ENCODE results near the gene PLD5. TPM values are rescaled to one million over a fixed set of nuclear protein-coding genes. Genes with fewer than 3 reads are reported as not detected.

Gene PLD5
- total and polyA plus RNA-seq, 4 donors = under 0.01 to 0.17 (median 0.05) TPM; not detected in 1

- TF ChIP-seq, protein P1, sequence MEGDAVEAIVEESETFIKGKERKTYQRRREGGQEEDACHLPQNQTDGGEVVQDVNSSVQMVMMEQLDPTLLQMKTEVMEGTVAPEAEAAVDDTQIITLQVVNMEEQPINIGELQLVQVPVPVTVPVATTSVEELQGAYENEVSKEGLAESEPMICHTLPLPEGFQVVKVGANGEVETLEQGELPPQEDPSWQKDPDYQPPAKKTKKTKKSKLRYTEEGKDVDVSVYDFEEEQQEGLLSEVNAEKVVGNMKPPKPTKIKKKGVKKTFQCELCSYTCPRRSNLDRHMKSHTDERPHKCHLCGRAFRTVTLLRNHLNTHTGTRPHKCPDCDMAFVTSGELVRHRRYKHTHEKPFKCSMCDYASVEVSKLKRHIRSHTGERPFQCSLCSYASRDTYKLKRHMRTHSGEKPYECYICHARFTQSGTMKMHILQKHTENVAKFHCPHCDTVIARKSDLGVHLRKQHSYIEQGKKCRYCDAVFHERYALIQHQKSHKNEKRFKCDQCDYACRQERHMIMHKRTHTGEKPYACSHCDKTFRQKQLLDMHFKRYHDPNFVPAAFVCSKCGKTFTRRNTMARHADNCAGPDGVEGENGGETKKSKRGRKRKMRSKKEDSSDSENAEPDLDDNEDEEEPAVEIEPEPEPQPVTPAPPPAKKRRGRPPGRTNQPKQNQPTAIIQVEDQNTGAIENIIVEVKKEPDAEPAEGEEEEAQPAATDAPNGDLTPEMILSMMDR (IDR thresholded peaks at IDR 0.05; ENCODE audit: low read depth, low read length, missing input control) = peak; percentile 60
- no peak for TF ChIP-seq GABPA (IDR thresholded peaks at IDR 0.05 in 1 of 2, conservative IDR thresholded peaks at IDR 0.05 in 1 of 2)
- no peak for TF ChIP-seq JUND (IDR thresholded peaks at IDR 0.05)
- TF ChIP-seq ZBTB33 (IDR thresholded peaks at IDR 0.05) = no peak
- peak; percentile 74 to 80 for TF ChIP-seq RAD21 (IDR thresholded peaks at IDR 0.05)
- no peak for TF ChIP-seq HNF4A (conservative IDR thresholded peaks at IDR 0.05)
- TF ChIP-seq NR2F2 (IDR thresholded peaks at IDR 0.05) = no peak
- peaks cover 0 to 8% (median 1%) of the 10 kb centered on the region in 4 donors for H3K27me3 ChIP-seq (ENCODE audit: control insufficient read depth in 4 of 4, insufficient read depth in 4 of 4, low read length in 3 of 4)
- no peak for DNase-seq (ENCODE audit: low spot score)
- 26% methylated on average over 9 of the region's 9 CpGs for WGBS
- no peaks in the 10 kb centered on the region for H3K36me3 ChIP-seq (ENCODE audit: control insufficient read depth in 4 of 4, insufficient read depth in 3 of 4, low read depth in 1 of 4, low read length in 3 of 4)
- no peak overlapping the region for H3K4me3 ChIP-seq (ENCODE audit: low read depth in 1 of 3, low read length in 3 of 3)
- H3K4me1 ChIP-seq (ENCODE audit: control insufficient read depth in 4 of 4, insufficient read depth in 4 of 4, low read length in 3 of 4) = no peaks in the 10 kb centered on the region
- H3K27ac ChIP-seq (ENCODE audit: low read depth in 1 of 2, low read length in 2 of 2) = no peak overlapping the region
- H3K9ac ChIP-seq (ENCODE audit: low read depth in 1 of 2, low read length in 2 of 2) = no peak overlapping the region
- no peaks in the 10 kb centered on the region for H3K9me3 ChIP-seq (ENCODE audit: control insufficient read depth in 4 of 4, low read length in 3 of 4)
Measured at GRCh38 chr1:242454262-242455051, 70.0 kb downstream of the PLD5 start.

GRCh38 chr1:242452573-242452972, 71.9 kb downstream of the PLD5 start:
- no peaks in the 10 kb centered on the region for H3K4me1 ChIP-seq (ENCODE audit: control insufficient read depth in 4 of 4, insufficient read depth in 4 of 4, low read length in 3 of 4)
- DNase-seq (ENCODE audit: low spot score) = no peak
- TF ChIP-seq, protein P2, sequence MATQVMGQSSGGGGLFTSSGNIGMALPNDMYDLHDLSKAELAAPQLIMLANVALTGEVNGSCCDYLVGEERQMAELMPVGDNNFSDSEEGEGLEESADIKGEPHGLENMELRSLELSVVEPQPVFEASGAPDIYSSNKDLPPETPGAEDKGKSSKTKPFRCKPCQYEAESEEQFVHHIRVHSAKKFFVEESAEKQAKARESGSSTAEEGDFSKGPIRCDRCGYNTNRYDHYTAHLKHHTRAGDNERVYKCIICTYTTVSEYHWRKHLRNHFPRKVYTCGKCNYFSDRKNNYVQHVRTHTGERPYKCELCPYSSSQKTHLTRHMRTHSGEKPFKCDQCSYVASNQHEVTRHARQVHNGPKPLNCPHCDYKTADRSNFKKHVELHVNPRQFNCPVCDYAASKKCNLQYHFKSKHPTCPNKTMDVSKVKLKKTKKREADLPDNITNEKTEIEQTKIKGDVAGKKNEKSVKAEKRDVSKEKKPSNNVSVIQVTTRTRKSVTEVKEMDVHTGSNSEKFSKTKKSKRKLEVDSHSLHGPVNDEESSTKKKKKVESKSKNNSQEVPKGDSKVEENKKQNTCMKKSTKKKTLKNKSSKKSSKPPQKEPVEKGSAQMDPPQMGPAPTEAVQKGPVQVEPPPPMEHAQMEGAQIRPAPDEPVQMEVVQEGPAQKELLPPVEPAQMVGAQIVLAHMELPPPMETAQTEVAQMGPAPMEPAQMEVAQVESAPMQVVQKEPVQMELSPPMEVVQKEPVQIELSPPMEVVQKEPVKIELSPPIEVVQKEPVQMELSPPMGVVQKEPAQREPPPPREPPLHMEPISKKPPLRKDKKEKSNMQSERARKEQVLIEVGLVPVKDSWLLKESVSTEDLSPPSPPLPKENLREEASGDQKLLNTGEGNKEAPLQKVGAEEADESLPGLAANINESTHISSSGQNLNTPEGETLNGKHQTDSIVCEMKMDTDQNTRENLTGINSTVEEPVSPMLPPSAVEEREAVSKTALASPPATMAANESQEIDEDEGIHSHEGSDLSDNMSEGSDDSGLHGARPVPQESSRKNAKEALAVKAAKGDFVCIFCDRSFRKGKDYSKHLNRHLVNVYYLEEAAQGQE (IDR thresholded peaks at IDR 0.05) = no peak

More at GRCh38 chr1:242452573-242452972, 71.9 kb downstream of the PLD5 start:
- no peaks in the 10 kb centered on the region for H3K36me3 ChIP-seq (ENCODE audit: control insufficient read depth in 4 of 4, insufficient read depth in 3 of 4, low read depth in 1 of 4, low read length in 3 of 4)
- H3K27ac ChIP-seq (ENCODE audit: low read depth in 1 of 2, low read length in 2 of 2) = no peak overlapping the region
- 75% methylated on average over 8 of the region's 8 CpGs for WGBS
- peaks cover 0 to 12% (median 1%) of the 10 kb centered on the region in 4 donors for H3K27me3 ChIP-seq (ENCODE audit: control insufficient read depth in 4 of 4, insufficient read depth in 4 of 4, low read length in 3 of 4)
- no peak overlapping the region for H3K4me3 ChIP-seq (ENCODE audit: low read depth in 1 of 3, low read length in 3 of 3)
- H3K9me3 ChIP-seq (ENCODE audit: control insufficient read depth in 4 of 4, low read length in 3 of 4) = no peaks in the 10 kb centered on the region
- no peak overlapping the region for H3K9ac ChIP-seq (ENCODE audit: low read depth in 1 of 2, low read length in 2 of 2)

All from liver (tissue), 9 donors.